ENCODE results near the gene EML1.

EML1 gene

GRCh38 chr14:99870617-99871016, 77.4 kb downstream of the EML1 start:
- no peak for DNase-seq (ENCODE audit: low read depth, low spot score)
- no peak overlapping the region for H3K4me3 ChIP-seq (ENCODE audit: low read depth, low read length)
- TF ChIP-seq CTCF (IDR thresholded peaks at IDR 0.05; ENCODE audit: low read depth, low read length) = no peak
- in situ Hi-C loops (cut with HindIII; ENCODE audit: low sequenced_read_pairs) = loop anchor here (10.0 kb wide), 1 partner anchor 46 kb away; no protein-coding TSS in a partner anchor

GRCh38 chr14:99871771-99872170, 78.6 kb downstream of the EML1 start:
- no peak for TF ChIP-seq CTCF (IDR thresholded peaks at IDR 0.05; ENCODE audit: low read depth, low read length)
- DNase-seq (ENCODE audit: low read depth, low spot score) = no peak
- H3K4me3 ChIP-seq (ENCODE audit: low read depth, low read length) = no peak overlapping the region
- in situ Hi-C loops (cut with HindIII; ENCODE audit: low sequenced_read_pairs) = loop anchor here (10.0 kb wide), 1 partner anchor 47 kb away; no protein-coding TSS in a partner anchor

GRCh38 chr14:99872786-99873440, 79.7 kb downstream of the EML1 start:
- TF ChIP-seq CTCF (IDR thresholded peaks at IDR 0.05; ENCODE audit: low read depth, low read length) = no peak
- H3K4me3 ChIP-seq (ENCODE audit: low read depth, low read length) = no peak overlapping the region
- in situ Hi-C loops (cut with HindIII; ENCODE audit: low sequenced_read_pairs) = loop anchor here (10.0 kb wide), 1 partner anchor 48 kb away; no protein-coding TSS in a partner anchor
- DNase-seq (ENCODE audit: low read depth, low spot score) = peak; percentile 33

GRCh38 chr14:99873653-99874052, 80.4 kb downstream of the EML1 start:
- no peak for DNase-seq (ENCODE audit: low read depth, low spot score)
- no peak for TF ChIP-seq CTCF (IDR thresholded peaks at IDR 0.05; ENCODE audit: low read depth, low read length)
- in situ Hi-C loops (cut with HindIII; ENCODE audit: low sequenced_read_pairs) = loop anchor here (10.0 kb wide), 1 partner anchor 49 kb away; no protein-coding TSS in a partner anchor
- no peak overlapping the region for H3K4me3 ChIP-seq (ENCODE audit: low read depth, low read length)

GRCh38 chr14:99874306-99874705, 81.1 kb downstream of the EML1 start:
- no peak overlapping the region for H3K4me3 ChIP-seq (ENCODE audit: low read depth, low read length)
- TF ChIP-seq CTCF (IDR thresholded peaks at IDR 0.05; ENCODE audit: low read depth, low read length) = peak; percentile 7
- peak; percentile 31 for DNase-seq (ENCODE audit: low read depth, low spot score)
- in situ Hi-C loops (cut with HindIII; ENCODE audit: low sequenced_read_pairs) = loop anchor here (10.0 kb wide), 1 partner anchor 50 kb away; no protein-coding TSS in a partner anchor

- no peak overlapping the region for H3K4me3 ChIP-seq (ENCODE audit: low read depth, low read length)
- TF ChIP-seq CTCF (IDR thresholded peaks at IDR 0.05; ENCODE audit: low read depth, low read length) = no peak
- in situ Hi-C loops (cut with HindIII; ENCODE audit: low sequenced_read_pairs) = loop anchor here (10.0 kb wide), 1 partner anchor 51 kb away; no protein-coding TSS in a partner anchor
- no peak for DNase-seq (ENCODE audit: low read depth, low spot score)
These were observed 82.2 kb downstream of the EML1 start for GRCh38 chr14:99875421-99875820.
